Upper lobe of right lung (tissue), 1 donor: Measurements from ENCODE around the gene SETD6. TPM values are rescaled to one million over a fixed set of nuclear protein-coding genes. Genes with fewer than 3 reads are reported as not detected.

ENCODE experiments used
- ATAC-seq: fragments of 200-7000 bp; cut with Tn5 transposase; one replicate; pipeline ENCODE4 v1.9.1; 2020; ENCODE audit warnings: mild to moderate bottlenecking, moderate library complexity
- DNase-seq: peaks from one replicate; pipeline ENCODE4 v3.0.0-alpha.2; 2020
- H3K27ac ChIP-seq: fragments of 200-600 bp; one replicate; pipeline ENCODE4 v1.8.0; 2022
- H3K27me3 ChIP-seq: fragments of 200-600 bp; one replicate; pipeline ENCODE4 v1.8.0; 2022; ENCODE audit warnings: mild to moderate bottlenecking
- H3K36me3 ChIP-seq: fragments of 200-600 bp; one replicate; pipeline ENCODE4 v1.8.0; 2022
- H3K4me1 ChIP-seq: fragments of 200-600 bp; one replicate; pipeline ENCODE4 v1.8.0; 2022
- H3K4me3 ChIP-seq: fragments of 200-600 bp; one replicate; pipeline ENCODE4 v1.8.0; 2022; ENCODE audit warnings: mild to moderate bottlenecking
- H3K9me3 ChIP-seq: fragments of 200-600 bp; one replicate; pipeline ENCODE4 v1.8.0; 2022
- CTCF ChIP-seq: fragments of 200-600 bp; IDR thresholded peaks from one replicate; pipeline ENCODE4 v1.8.0; 2022; ENCODE audit warnings: antibody characterized with exemption
- intact Hi-C: fragments of 100-400 bp; cut with DNase I; formaldehyde crosslinking; loops from one replicate; pipeline ENCODE4 v1.11.0; 2022
- total RNA-seq: library from RNA; stranded (reverse); fragmentation: NEBNext Ultra II Directional; extraction: Animal tissue kit (Norgen Biotek cat#: 25700); gene quantifications from one replicate; pipeline ENCODE4 v1.2.1, GENCODE V29; 2021
- donor health status: DM: no; HTN: yes; CAD: no; lungs with severe emphysema.

SETD6 gene
- total RNA-seq, 1 donor from 2014 or later = 22.0 TPM

GRCh38 chr16:58507963-58508670 is 7.2 kb upstream of the SETD6 start:
- ATAC-seq (no peak), DNase-seq (no peak)
- Histone ChIP-seq H3K9me3 (no peaks in the 10 kb centered on the region), H3K4me3 (no peak overlapping the region), H3K27me3 (peaks cover 5% of the 10 kb centered on the region), H3K4me1 (no peaks in the 10 kb centered on the region), H3K27ac (no peak overlapping the region), H3K36me3 (no peaks in the 10 kb centered on the region)
- intact Hi-C loops = no loop called here
- no peak for TF ChIP-seq CTCF

- peak; percentile 51 for DNase-seq
These were observed 6.6 kb upstream of the SETD6 start for GRCh38 chr16:58508671-58509251.

GRCh38 chr16:58509256-58510096 is 5.8 kb upstream of the SETD6 start:
- no peak overlapping the region for H3K4me3 ChIP-seq
- TF ChIP-seq CTCF = no peak
- intact Hi-C loops = no loop called here
- H3K9me3 ChIP-seq = no peaks in the 10 kb centered on the region
- no peak overlapping the region for H3K27ac ChIP-seq
- ATAC-seq = no peak
- peaks cover 3% of the 10 kb centered on the region for H3K4me1 ChIP-seq
- DNase-seq = peak; percentile 57
- peaks cover under 1% of the 10 kb centered on the region for H3K27me3 ChIP-seq
- no peaks in the 10 kb centered on the region for H3K36me3 ChIP-seq

More at GRCh38 chr16:58508671-58509251, 6.6 kb upstream of the SETD6 start:
- Histone ChIP-seq H3K9me3 (no peaks in the 10 kb centered on the region), H3K27ac (no peak overlapping the region), H3K4me1 (no peaks in the 10 kb centered on the region), H3K36me3 (no peaks in the 10 kb centered on the region), H3K27me3 (peaks cover 5% of the 10 kb centered on the region), H3K4me3 (no peak overlapping the region)
- no peak for TF ChIP-seq CTCF
- intact Hi-C loops = no loop called here
- no peak for ATAC-seq

- Histone ChIP-seq H3K9me3 (no peaks in the 10 kb centered on the region), H3K4me1 (peaks cover 7% of the 10 kb centered on the region), H3K27me3 (no peaks in the 10 kb centered on the region), H3K4me3 (no peak overlapping the region), H3K27ac (no peak overlapping the region), H3K36me3 (no peaks in the 10 kb centered on the region)
- TF ChIP-seq CTCF = no peak
- intact Hi-C loops = no loop called here
- peak; percentile 60 for DNase-seq
- ATAC-seq = no peak
These were observed 5.1 kb upstream of the SETD6 start for GRCh38 chr16:58510097-58510775.

GRCh38 chr16:58510776-58511628 is 4.3 kb upstream of the SETD6 start:
- DNase-seq (peak; percentile 61), ATAC-seq (no peak)
- Histone ChIP-seq H3K4me3 (no peak overlapping the region), H3K27ac (no peak overlapping the region), H3K4me1 (peaks cover 7% of the 10 kb centered on the region), H3K27me3 (no peaks in the 10 kb centered on the region), H3K36me3 (no peaks in the 10 kb centered on the region), H3K9me3 (no peaks in the 10 kb centered on the region)
- intact Hi-C loops = no loop called here
- TF ChIP-seq CTCF = no peak
